ENCODE data around the gene FCHSD2. TPM values are rescaled to one million over a fixed set of nuclear protein-coding genes. Genes with fewer than 3 reads are reported as not detected.
"Not testable (repeated sequence)": the region's sequence is repeated elsewhere in the genome, so short reads cannot be mapped to it uniquely, and the experiment has no call there.

FCHSD2 gene
- total RNA-seq, 1 experiment from 2014 or later: 7.1 TPM

DNA sequence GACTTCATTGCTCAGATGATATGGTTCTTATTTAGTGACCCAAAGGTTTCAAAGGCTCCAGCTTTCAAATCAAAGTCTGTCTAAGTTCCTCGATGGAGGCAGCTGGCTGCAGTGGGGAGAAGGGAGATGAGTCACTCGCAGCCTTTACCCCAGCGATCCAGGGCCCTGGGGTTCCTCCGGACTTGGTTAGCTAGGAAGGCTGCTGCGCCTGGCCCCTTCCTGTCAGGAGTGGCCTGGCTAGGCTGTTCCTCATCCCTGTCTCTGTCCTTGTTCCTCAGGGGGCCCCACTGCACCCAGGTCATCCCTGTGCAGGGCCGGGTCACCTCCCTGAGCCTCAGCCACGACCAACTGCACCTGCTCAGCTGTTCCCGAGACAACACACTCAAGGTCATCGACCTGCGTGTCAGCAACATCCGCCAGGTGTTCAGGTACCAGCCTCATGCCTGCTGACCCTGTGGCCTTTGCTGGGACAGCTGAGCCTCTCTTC is 314.0 kb downstream of the FCHSD2 start:
- no peaks in the 10 kb centered on the region for H4K20me1 ChIP-seq (ENCODE audit: low read length)
- H3K4me1 ChIP-seq (ENCODE audit: insufficient read depth, low read length): no peaks in the 10 kb centered on the region
- no peak overlapping the region for H3K9ac ChIP-seq (ENCODE audit: low read length)
- no peak for TF ChIP-seq EZH2phosphoT487 (IDR thresholded peaks at IDR 0.05; ENCODE audit: borderline replicate concordance, low read length)
- no peak for TF ChIP-seq EZH2 (IDR thresholded peaks at IDR 0.05; ENCODE audit: low read length, unreplicated experiment)
- TF ChIP-seq, protein P1, sequence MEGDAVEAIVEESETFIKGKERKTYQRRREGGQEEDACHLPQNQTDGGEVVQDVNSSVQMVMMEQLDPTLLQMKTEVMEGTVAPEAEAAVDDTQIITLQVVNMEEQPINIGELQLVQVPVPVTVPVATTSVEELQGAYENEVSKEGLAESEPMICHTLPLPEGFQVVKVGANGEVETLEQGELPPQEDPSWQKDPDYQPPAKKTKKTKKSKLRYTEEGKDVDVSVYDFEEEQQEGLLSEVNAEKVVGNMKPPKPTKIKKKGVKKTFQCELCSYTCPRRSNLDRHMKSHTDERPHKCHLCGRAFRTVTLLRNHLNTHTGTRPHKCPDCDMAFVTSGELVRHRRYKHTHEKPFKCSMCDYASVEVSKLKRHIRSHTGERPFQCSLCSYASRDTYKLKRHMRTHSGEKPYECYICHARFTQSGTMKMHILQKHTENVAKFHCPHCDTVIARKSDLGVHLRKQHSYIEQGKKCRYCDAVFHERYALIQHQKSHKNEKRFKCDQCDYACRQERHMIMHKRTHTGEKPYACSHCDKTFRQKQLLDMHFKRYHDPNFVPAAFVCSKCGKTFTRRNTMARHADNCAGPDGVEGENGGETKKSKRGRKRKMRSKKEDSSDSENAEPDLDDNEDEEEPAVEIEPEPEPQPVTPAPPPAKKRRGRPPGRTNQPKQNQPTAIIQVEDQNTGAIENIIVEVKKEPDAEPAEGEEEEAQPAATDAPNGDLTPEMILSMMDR (conservative IDR thresholded peaks at IDR 0.05; ENCODE audit: low read depth, low read length): no peak
- no peaks in the 10 kb centered on the region for H3K36me3 ChIP-seq (ENCODE audit: low read depth, low read length)
- intact Hi-C loops (cut with micrococcal nuclease): no loop called here
- CTCF ChIA-PET: no interaction called here
- H3K79me2 ChIP-seq (ENCODE audit: low read length): no peaks in the 10 kb centered on the region
- no peak overlapping the region for H2AFZ ChIP-seq (ENCODE audit: low read length)
- no peaks in the 10 kb centered on the region for H3K9me2 ChIP-seq (replicated peaks; ENCODE audit: low read length)
- no peak overlapping the region for H3K4me3 ChIP-seq (ENCODE audit: low read length)
- no peak overlapping the region for H3K4me2 ChIP-seq (ENCODE audit: low read length)
- DNase-seq: peak; percentile 1
- H3K27me3 ChIP-seq (ENCODE audit: low read length): no peaks in the 10 kb centered on the region
- no peaks in the 10 kb centered on the region for H3F3A ChIP-seq (ENCODE audit: low read length, unreplicated experiment)
- POLR2A ChIA-PET (ENCODE audit: unreplicated experiment): interaction anchor here (0.6 kb wide), 1 partner anchor 153 kb away, joined by 6 read pairs; no protein-coding TSS in a partner anchor
- no peaks in the 10 kb centered on the region for H3K9me3 ChIP-seq (ENCODE audit: low read length)
- no TSS peak for BruUV-seq (replicated peaks)
- ATAC-seq: no peak
- no peak overlapping the region for H3K27ac ChIP-seq (ENCODE audit: low read length)

DNA sequence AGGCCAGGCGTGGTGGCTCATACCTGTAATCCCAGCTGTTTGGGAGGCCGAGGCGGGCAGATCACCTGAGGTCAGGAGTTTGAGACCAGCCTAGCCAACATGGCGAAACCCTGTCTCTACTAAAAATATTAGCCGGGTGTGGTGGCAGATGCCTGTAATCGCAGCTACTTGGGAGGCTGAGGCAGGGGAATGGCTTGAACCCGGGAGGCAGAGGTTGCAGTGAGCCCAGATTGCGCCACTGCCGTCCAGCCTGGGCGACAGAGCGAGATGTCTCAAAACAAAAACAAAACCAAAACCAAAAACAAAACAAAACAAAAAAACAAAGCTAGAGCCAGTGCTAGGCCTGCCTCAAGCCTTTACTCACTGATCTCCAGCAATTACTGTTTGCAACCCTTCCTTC is 314.5 kb downstream of the FCHSD2 start:
- H4K20me1 ChIP-seq (ENCODE audit: low read length); H3K79me2 ChIP-seq (ENCODE audit: low read length); H3F3A ChIP-seq (ENCODE audit: low read length, unreplicated experiment); H2AFZ ChIP-seq (ENCODE audit: low read length); H3K27ac ChIP-seq (ENCODE audit: low read length); DNase-seq; H3K27me3 ChIP-seq (ENCODE audit: low read length); CTCF ChIA-PET; H3K9me3 ChIP-seq (ENCODE audit: low read length); POLR2A ChIA-PET (ENCODE audit: unreplicated experiment); H3K4me3 ChIP-seq (ENCODE audit: low read length); H3K9me2 ChIP-seq (replicated peaks; ENCODE audit: low read length); ATAC-seq; H3K4me1 ChIP-seq (ENCODE audit: insufficient read depth, low read length); intact Hi-C loops (cut with micrococcal nuclease); BruUV-seq (replicated peaks); H3K9ac ChIP-seq (ENCODE audit: low read length); H3K4me2 ChIP-seq (ENCODE audit: low read length); H3K36me3 ChIP-seq (ENCODE audit: low read depth, low read length): not testable (repeated sequence)

DNA sequence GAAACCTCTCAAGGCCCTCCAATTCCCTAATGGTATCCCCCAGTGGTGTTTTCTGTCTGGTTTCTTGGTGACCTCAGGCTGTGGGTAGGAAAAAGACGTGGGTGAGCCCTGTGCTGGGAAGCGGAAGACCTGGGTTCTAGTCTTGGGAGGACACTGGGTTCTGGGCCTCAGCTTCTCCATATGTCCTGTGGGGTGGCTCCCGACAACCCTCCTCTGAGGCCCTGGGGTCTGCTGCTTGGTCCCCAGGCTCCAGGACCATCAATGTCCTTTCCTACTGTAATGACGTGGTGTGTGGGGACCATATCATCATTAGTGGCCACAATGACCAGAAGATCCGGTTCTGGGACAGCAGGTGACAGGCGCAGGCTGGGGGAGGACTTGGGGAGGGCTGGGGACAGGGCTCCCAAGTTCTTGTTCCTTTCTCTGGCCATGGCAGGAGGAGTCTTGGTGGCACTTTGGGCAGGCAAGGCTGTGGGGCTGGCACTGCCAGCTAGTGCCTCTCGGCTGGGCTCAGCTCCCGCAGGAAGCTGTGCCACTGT is 315.1 kb downstream of the FCHSD2 start:
- ChIA-PET POLR2A (ENCODE audit: unreplicated experiment) (no interaction called here), CTCF (no interaction called here)
- Histone ChIP-seq H3K4me3 (ENCODE audit: low read length) (no peak overlapping the region), H3K36me3 (ENCODE audit: low read depth, low read length) (no peaks in the 10 kb centered on the region), H2AFZ (ENCODE audit: low read length) (no peak overlapping the region), H3K9ac (ENCODE audit: low read length) (no peak overlapping the region), H3K9me2 (replicated peaks; ENCODE audit: low read length) (no peaks in the 10 kb centered on the region), H3F3A (ENCODE audit: low read length, unreplicated experiment) (no peaks in the 10 kb centered on the region), H3K27ac (ENCODE audit: low read length) (no peak overlapping the region), H3K79me2 (ENCODE audit: low read length) (no peaks in the 10 kb centered on the region), H3K4me1 (ENCODE audit: insufficient read depth, low read length) (no peaks in the 10 kb centered on the region), H4K20me1 (ENCODE audit: low read length) (no peaks in the 10 kb centered on the region), H3K4me2 (ENCODE audit: low read length) (no peak overlapping the region), H3K9me3 (ENCODE audit: low read length) (no peaks in the 10 kb centered on the region), H3K27me3 (ENCODE audit: low read length) (no peaks in the 10 kb centered on the region)
- TF ChIP-seq, protein P1 (conservative IDR thresholded peaks at IDR 0.05; ENCODE audit: low read depth, low read length): no peak
- TF ChIP-seq EZH2phosphoT487 (IDR thresholded peaks at IDR 0.05; ENCODE audit: borderline replicate concordance, low read length): no peak
- no peak for TF ChIP-seq EZH2 (IDR thresholded peaks at IDR 0.05; ENCODE audit: low read length, unreplicated experiment)
- no TSS peak for BruUV-seq (replicated peaks)
- no peak for ATAC-seq
- intact Hi-C loops (cut with micrococcal nuclease): no loop called here
- DNase-seq: peak; percentile 1
